ENCODE measurements around the gene ZFP69.

DNA sequence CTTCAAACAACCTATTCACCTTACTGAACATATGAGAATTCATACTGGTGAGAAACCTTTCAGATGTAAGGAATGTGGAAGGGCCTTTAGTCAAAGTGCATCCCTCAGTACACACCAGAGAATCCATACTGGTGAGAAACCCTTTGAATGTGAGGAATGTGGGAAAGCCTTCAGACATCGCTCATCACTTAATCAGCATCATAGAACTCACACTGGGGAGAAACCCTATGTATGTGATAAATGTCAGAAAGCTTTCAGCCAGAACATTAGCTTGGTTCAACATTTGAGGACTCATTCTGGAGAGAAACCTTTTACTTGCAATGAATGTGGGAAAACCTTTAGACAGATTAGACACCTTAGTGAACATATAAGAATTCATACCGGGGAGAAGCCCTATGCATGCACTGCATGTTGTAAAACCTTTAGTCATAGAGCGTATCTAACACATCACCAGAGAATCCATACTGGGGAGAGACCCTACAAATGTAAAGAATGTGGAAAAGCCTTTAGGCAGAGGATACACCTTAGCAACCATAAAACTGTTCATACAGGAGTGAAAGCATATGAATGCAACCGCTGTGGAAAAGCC lies 18.3 kb downstream of the ZFP69 start:
- TF ChIP-seq, protein P1, sequence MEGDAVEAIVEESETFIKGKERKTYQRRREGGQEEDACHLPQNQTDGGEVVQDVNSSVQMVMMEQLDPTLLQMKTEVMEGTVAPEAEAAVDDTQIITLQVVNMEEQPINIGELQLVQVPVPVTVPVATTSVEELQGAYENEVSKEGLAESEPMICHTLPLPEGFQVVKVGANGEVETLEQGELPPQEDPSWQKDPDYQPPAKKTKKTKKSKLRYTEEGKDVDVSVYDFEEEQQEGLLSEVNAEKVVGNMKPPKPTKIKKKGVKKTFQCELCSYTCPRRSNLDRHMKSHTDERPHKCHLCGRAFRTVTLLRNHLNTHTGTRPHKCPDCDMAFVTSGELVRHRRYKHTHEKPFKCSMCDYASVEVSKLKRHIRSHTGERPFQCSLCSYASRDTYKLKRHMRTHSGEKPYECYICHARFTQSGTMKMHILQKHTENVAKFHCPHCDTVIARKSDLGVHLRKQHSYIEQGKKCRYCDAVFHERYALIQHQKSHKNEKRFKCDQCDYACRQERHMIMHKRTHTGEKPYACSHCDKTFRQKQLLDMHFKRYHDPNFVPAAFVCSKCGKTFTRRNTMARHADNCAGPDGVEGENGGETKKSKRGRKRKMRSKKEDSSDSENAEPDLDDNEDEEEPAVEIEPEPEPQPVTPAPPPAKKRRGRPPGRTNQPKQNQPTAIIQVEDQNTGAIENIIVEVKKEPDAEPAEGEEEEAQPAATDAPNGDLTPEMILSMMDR (IDR thresholded peaks at IDR 0.05; ENCODE audit: low read depth, low read length, poor library complexity, severe bottlenecking): no peak
- no peak for TF ChIP-seq EZH2phosphoT487 (IDR thresholded peaks at IDR 0.05; ENCODE audit: borderline replicate concordance, low read length)
